ENCODE data around the gene EVA1C. TPM values are rescaled to one million over a fixed set of nuclear protein-coding genes. Genes with fewer than 3 reads are reported as not detected.

EVA1C gene
- total RNA-seq, 1 donor from 2014 or later = 1.2 TPM

GRCh38 chr21:32468681-32469111 lies 56.2 kb downstream of the EVA1C start:
- no peak overlapping the region for H3K27ac Mint-ChIP-seq

GRCh38 chr21:32469628-32470027 lies 57.1 kb downstream of the EVA1C start:
- Histone ChIP-seq H3K9me3 (ENCODE audit: low read depth) (no peaks in the 10 kb centered on the region), H3K4me1 (no peaks in the 10 kb centered on the region), H3F3A (ENCODE audit: low read depth) (no peaks in the 10 kb centered on the region), H3K79me2 (ENCODE audit: low read depth) (no peaks in the 10 kb centered on the region), H3K9ac (no peak overlapping the region), H3K27me3 (no peaks in the 10 kb centered on the region), H3K4me3 (no peak overlapping the region), H4K20me1 (ENCODE audit: low read depth) (no peaks in the 10 kb centered on the region), H3K36me3 (no peaks in the 10 kb centered on the region), H3K27ac (no peak overlapping the region), H2AFZ (replicated peaks) (no peak overlapping the region), H3K4me2 (no peak overlapping the region)
- Mint-ChIP-seq H3K36me3 (no peaks in the 10 kb centered on the region), H3K4me1 (peaks cover 20% of the 10 kb centered on the region), H3K9me3 (no peaks in the 10 kb centered on the region), H3K4me3 (no peak overlapping the region), H3K27ac (no peak overlapping the region), H3K27me3 (ENCODE audit: insufficient read depth, low read depth) (peaks cover 6% of the 10 kb centered on the region)
- TF ChIP-seq CTCF (IDR thresholded peaks at IDR 0.05) (no peak), EZH2 (IDR thresholded peaks at IDR 0.05) (no peak), EZH2phosphoT487 (IDR thresholded peaks at IDR 0.05) (no peak)
- no peak for DNase-seq (ENCODE audit: low spot score)

More at GRCh38 chr21:32468681-32469111, 56.2 kb downstream of the EVA1C start:
- Histone ChIP-seq H3K4me1 (no peaks in the 10 kb centered on the region), H3K9ac (no peak overlapping the region), H4K20me1 (ENCODE audit: low read depth) (no peaks in the 10 kb centered on the region), H3K27me3 (no peaks in the 10 kb centered on the region), H3K27ac (no peak overlapping the region), H3K9me3 (ENCODE audit: low read depth) (no peaks in the 10 kb centered on the region), H3K4me2 (no peak overlapping the region), H3K36me3 (no peaks in the 10 kb centered on the region), H3K4me3 (no peak overlapping the region), H3F3A (ENCODE audit: low read depth) (no peaks in the 10 kb centered on the region), H2AFZ (replicated peaks) (no peak overlapping the region), H3K79me2 (ENCODE audit: low read depth) (no peaks in the 10 kb centered on the region)
- TF ChIP-seq EZH2phosphoT487 (IDR thresholded peaks at IDR 0.05) (no peak), EZH2 (IDR thresholded peaks at IDR 0.05) (no peak), CTCF (IDR thresholded peaks at IDR 0.05) (no peak)
- no peak for DNase-seq (ENCODE audit: low spot score)
- Mint-ChIP-seq H3K27me3 (ENCODE audit: insufficient read depth, low read depth) (peaks cover 9% of the 10 kb centered on the region), H3K36me3 (no peaks in the 10 kb centered on the region), H3K9me3 (peaks cover 1% of the 10 kb centered on the region), H3K4me1 (peaks cover 19% of the 10 kb centered on the region), H3K4me3 (no peak overlapping the region)

- H3K9me3 Mint-ChIP-seq = no peaks in the 10 kb centered on the region
- H2AFZ ChIP-seq (replicated peaks) = no peak overlapping the region
- no peaks in the 10 kb centered on the region for H3K36me3 ChIP-seq
- H3K4me3 Mint-ChIP-seq = no peak overlapping the region
- no peak overlapping the region for H3K4me2 ChIP-seq
- no peak for DNase-seq (ENCODE audit: low spot score)
- H3K4me3 ChIP-seq = no peak overlapping the region
- no peak overlapping the region for H3K27ac Mint-ChIP-seq
- H3K27me3 ChIP-seq = no peaks in the 10 kb centered on the region
- no peaks in the 10 kb centered on the region for H3F3A ChIP-seq (ENCODE audit: low read depth)
- H3K4me1 ChIP-seq = no peaks in the 10 kb centered on the region
- H3K79me2 ChIP-seq (ENCODE audit: low read depth) = no peaks in the 10 kb centered on the region
- H3K4me1 Mint-ChIP-seq = peaks cover 20% of the 10 kb centered on the region
- H3K9me3 ChIP-seq (ENCODE audit: low read depth) = no peaks in the 10 kb centered on the region
- no peak overlapping the region for H3K9ac ChIP-seq
- peaks cover 6% of the 10 kb centered on the region for H3K27me3 Mint-ChIP-seq (ENCODE audit: insufficient read depth, low read depth)
- no peaks in the 10 kb centered on the region for H4K20me1 ChIP-seq (ENCODE audit: low read depth)
- TF ChIP-seq EZH2 (IDR thresholded peaks at IDR 0.05) (no peak), EZH2phosphoT487 (IDR thresholded peaks at IDR 0.05) (no peak), CTCF (IDR thresholded peaks at IDR 0.05) (no peak)
- no peak overlapping the region for H3K27ac ChIP-seq
- H3K36me3 Mint-ChIP-seq = no peaks in the 10 kb centered on the region
These were observed 57.7 kb downstream of the EVA1C start for GRCh38 chr21:32470206-32470605.

Measured in neural progenitor cell (in vitro differentiated cells).